Measurements from ENCODE around the gene CEACAM21. TPM values are rescaled to one million over a fixed set of nuclear protein-coding genes. Genes with fewer than 3 reads are reported as not detected.

The CEACAM21 gene
- total and polyA plus RNA-seq, 4 donors: 5.1 to 11.9 (median 11.0) TPM

- no peaks in the 10 kb centered on the region for H3K27me3 ChIP-seq (ENCODE audit: control insufficient read depth, insufficient read depth, low read length)
- no peak for DNase-seq (ENCODE audit: low read depth in 4 of 6, low spot score in 6 of 6)
- no peaks in the 10 kb centered on the region for H3K9me3 ChIP-seq (ENCODE audit: control insufficient read depth, insufficient read depth, low read length)
- H3K4me1 ChIP-seq (ENCODE audit: control insufficient read depth, insufficient read depth, low read length): no peaks in the 10 kb centered on the region
- no peaks in the 10 kb centered on the region for H3K36me3 ChIP-seq (ENCODE audit: control insufficient read depth, insufficient read depth, low read length)
- no peak overlapping the region for H3K4me3 ChIP-seq (ENCODE audit: low read depth, low read length)
- WGBS (ENCODE audit: insufficient coverage): 83% methylated on average over 1 of the region's 4 CpGs
- no peak overlapping the region for H3K27ac ChIP-seq (ENCODE audit: low read depth, low read length)
Measured at GRCh38 chr19:41535029-41535622, 40.8 kb upstream of the CEACAM21 start.

- no peaks in the 10 kb centered on the region for H3K4me1 ChIP-seq (ENCODE audit: control insufficient read depth, insufficient read depth, low read length)
- no peak overlapping the region for H3K27ac ChIP-seq (ENCODE audit: low read depth, low read length)
- no peaks in the 10 kb centered on the region for H3K36me3 ChIP-seq (ENCODE audit: control insufficient read depth, insufficient read depth, low read length)
- WGBS (ENCODE audit: insufficient coverage): no CpG with 5 or more reads among the region's 1 CpG
- H3K9me3 ChIP-seq (ENCODE audit: control insufficient read depth, insufficient read depth, low read length): no peaks in the 10 kb centered on the region
- H3K27me3 ChIP-seq (ENCODE audit: control insufficient read depth, insufficient read depth, low read length): no peaks in the 10 kb centered on the region
- no peak for DNase-seq (ENCODE audit: low read depth in 4 of 6, low spot score in 6 of 6)
- H3K4me3 ChIP-seq (ENCODE audit: low read depth, low read length): no peak overlapping the region
Measured at GRCh38 chr19:41537789-41538188, 38.2 kb upstream of the CEACAM21 start.

GRCh38 chr19:41540041-41540695, 35.8 kb upstream of the CEACAM21 start:
- Histone ChIP-seq H3K27me3 (ENCODE audit: control insufficient read depth, insufficient read depth, low read length) (no peaks in the 10 kb centered on the region), H3K27ac (ENCODE audit: low read depth, low read length) (no peak overlapping the region), H3K4me1 (ENCODE audit: control insufficient read depth, insufficient read depth, low read length) (no peaks in the 10 kb centered on the region), H3K9me3 (ENCODE audit: control insufficient read depth, insufficient read depth, low read length) (no peaks in the 10 kb centered on the region), H3K36me3 (ENCODE audit: control insufficient read depth, insufficient read depth, low read length) (no peaks in the 10 kb centered on the region), H3K4me3 (ENCODE audit: low read depth, low read length) (no peak overlapping the region)
- DNase-seq (ENCODE audit: low read depth in 4 of 6, low spot score in 6 of 6): no peak
- WGBS (ENCODE audit: insufficient coverage): 73% methylated on average over 8 of the region's 11 CpGs

GRCh38 chr19:41541990-41542584, 33.9 kb upstream of the CEACAM21 start:
- DNase-seq (ENCODE audit: low read depth in 4 of 6, low spot score in 6 of 6): peak in 1 of 6 donors; percentile 33

GRCh38 chr19:41542622-41543021, 33.3 kb upstream of the CEACAM21 start:
- H3K36me3 ChIP-seq (ENCODE audit: control insufficient read depth, insufficient read depth, low read length): no peaks in the 10 kb centered on the region
- WGBS (ENCODE audit: insufficient coverage): 83% methylated on average over 2 of the region's 4 CpGs

More at GRCh38 chr19:41541990-41542584, 33.9 kb upstream of the CEACAM21 start:
- WGBS (ENCODE audit: insufficient coverage): 60% methylated on average over 10 of the region's 13 CpGs
- Histone ChIP-seq H3K4me1 (ENCODE audit: control insufficient read depth, insufficient read depth, low read length) (no peaks in the 10 kb centered on the region), H3K27ac (ENCODE audit: low read depth, low read length) (no peak overlapping the region), H3K4me3 (ENCODE audit: low read depth, low read length) (no peak overlapping the region), H3K9me3 (ENCODE audit: control insufficient read depth, insufficient read depth, low read length) (no peaks in the 10 kb centered on the region), H3K36me3 (ENCODE audit: control insufficient read depth, insufficient read depth, low read length) (no peaks in the 10 kb centered on the region), H3K27me3 (ENCODE audit: control insufficient read depth, insufficient read depth, low read length) (no peaks in the 10 kb centered on the region)

GRCh38 chr19:41543582-41543981, 32.4 kb upstream of the CEACAM21 start:
- Histone ChIP-seq H3K4me3 (ENCODE audit: low read depth, low read length) (no peak overlapping the region), H3K27me3 (ENCODE audit: control insufficient read depth, insufficient read depth, low read length) (no peaks in the 10 kb centered on the region), H3K36me3 (ENCODE audit: control insufficient read depth, insufficient read depth, low read length) (no peaks in the 10 kb centered on the region), H3K4me1 (ENCODE audit: control insufficient read depth, insufficient read depth, low read length) (no peaks in the 10 kb centered on the region), H3K9me3 (ENCODE audit: control insufficient read depth, insufficient read depth, low read length) (no peaks in the 10 kb centered on the region), H3K27ac (ENCODE audit: low read depth, low read length) (no peak overlapping the region)
- no peak for DNase-seq (ENCODE audit: low read depth in 4 of 6, low spot score in 6 of 6)
- WGBS (ENCODE audit: insufficient coverage): no CpG with 5 or more reads among the region's 2 CpGs

More at GRCh38 chr19:41542622-41543021, 33.3 kb upstream of the CEACAM21 start:
- Histone ChIP-seq H3K27me3 (ENCODE audit: control insufficient read depth, insufficient read depth, low read length) (no peaks in the 10 kb centered on the region), H3K27ac (ENCODE audit: low read depth, low read length) (no peak overlapping the region), H3K4me3 (ENCODE audit: low read depth, low read length) (no peak overlapping the region), H3K4me1 (ENCODE audit: control insufficient read depth, insufficient read depth, low read length) (no peaks in the 10 kb centered on the region), H3K9me3 (ENCODE audit: control insufficient read depth, insufficient read depth, low read length) (no peaks in the 10 kb centered on the region)
- DNase-seq (ENCODE audit: low read depth in 4 of 6, low spot score in 6 of 6): no peak

- WGBS (ENCODE audit: insufficient coverage): 68% methylated on average over 6 of the region's 6 CpGs
- Histone ChIP-seq H3K36me3 (ENCODE audit: control insufficient read depth, insufficient read depth, low read length) (no peaks in the 10 kb centered on the region), H3K9me3 (ENCODE audit: control insufficient read depth, insufficient read depth, low read length) (no peaks in the 10 kb centered on the region), H3K4me3 (ENCODE audit: low read depth, low read length) (no peak overlapping the region), H3K4me1 (ENCODE audit: control insufficient read depth, insufficient read depth, low read length) (no peaks in the 10 kb centered on the region), H3K27ac (ENCODE audit: low read depth, low read length) (no peak overlapping the region), H3K27me3 (ENCODE audit: control insufficient read depth, insufficient read depth, low read length) (no peaks in the 10 kb centered on the region)
- no peak for DNase-seq (ENCODE audit: low read depth in 4 of 6, low spot score in 6 of 6)
Measured at GRCh38 chr19:41545547-41545946, 30.4 kb upstream of the CEACAM21 start.

- no peaks in the 10 kb centered on the region for H3K9me3 ChIP-seq (ENCODE audit: control insufficient read depth, insufficient read depth, low read length)
- no peak for DNase-seq (ENCODE audit: low read depth in 4 of 6, low spot score in 6 of 6)
- no peaks in the 10 kb centered on the region for H3K4me1 ChIP-seq (ENCODE audit: control insufficient read depth, insufficient read depth, low read length)
- no peak overlapping the region for H3K4me3 ChIP-seq (ENCODE audit: low read depth, low read length)
- no peaks in the 10 kb centered on the region for H3K27me3 ChIP-seq (ENCODE audit: control insufficient read depth, insufficient read depth, low read length)
- H3K27ac ChIP-seq (ENCODE audit: low read depth, low read length): no peak overlapping the region
- WGBS (ENCODE audit: insufficient coverage): 62% methylated on average over 6 of the region's 6 CpGs
- H3K36me3 ChIP-seq (ENCODE audit: control insufficient read depth, insufficient read depth, low read length): no peaks in the 10 kb centered on the region
Measured at GRCh38 chr19:41546386-41546789, 29.6 kb upstream of the CEACAM21 start.

GRCh38 chr19:41546961-41547360, 29.0 kb upstream of the CEACAM21 start:
- H3K27ac ChIP-seq (ENCODE audit: low read depth, low read length): no peak overlapping the region
- H3K4me1 ChIP-seq (ENCODE audit: control insufficient read depth, insufficient read depth, low read length): no peaks in the 10 kb centered on the region
- WGBS (ENCODE audit: insufficient coverage): 83% methylated on average over 1 of the region's 4 CpGs
- H3K36me3 ChIP-seq (ENCODE audit: control insufficient read depth, insufficient read depth, low read length): no peaks in the 10 kb centered on the region
- no peak for DNase-seq (ENCODE audit: low read depth in 4 of 6, low spot score in 6 of 6)
- H3K9me3 ChIP-seq (ENCODE audit: control insufficient read depth, insufficient read depth, low read length): no peaks in the 10 kb centered on the region
- H3K4me3 ChIP-seq (ENCODE audit: low read depth, low read length): no peak overlapping the region
- H3K27me3 ChIP-seq (ENCODE audit: control insufficient read depth, insufficient read depth, low read length): no peaks in the 10 kb centered on the region

GRCh38 chr19:41547569-41547968, 28.4 kb upstream of the CEACAM21 start:
- Histone ChIP-seq H3K27me3 (ENCODE audit: control insufficient read depth, insufficient read depth, low read length) (no peaks in the 10 kb centered on the region), H3K36me3 (ENCODE audit: control insufficient read depth, insufficient read depth, low read length) (no peaks in the 10 kb centered on the region), H3K4me1 (ENCODE audit: control insufficient read depth, insufficient read depth, low read length) (no peaks in the 10 kb centered on the region), H3K9me3 (ENCODE audit: control insufficient read depth, insufficient read depth, low read length) (no peaks in the 10 kb centered on the region), H3K27ac (ENCODE audit: low read depth, low read length) (no peak overlapping the region), H3K4me3 (ENCODE audit: low read depth, low read length) (no peak overlapping the region)
- 44% methylated on average over 2 of the region's 2 CpGs for WGBS (ENCODE audit: insufficient coverage)
- no peak for DNase-seq (ENCODE audit: low read depth in 4 of 6, low spot score in 6 of 6)
